Endothelial cell of umbilical vein (primary cell): Measurements from ENCODE around the gene TEDC1. TPM values are rescaled to one million over a fixed set of nuclear protein-coding genes. Genes with fewer than 3 reads are reported as not detected.

Source experiments
- BruUV-seq: library from RNA; stranded (reverse); fragments of 400-500 nt; replicated peaks from 2 replicates; lab custom pipeline; 2021; lab: Mats Ljungman, UMichigan
- CTCF ChIA-PET: fragments of 300-600, 350-600 bp; sonication (Branson Sonifier 250); formaldehyde crosslinking; loops from one replicate; lab custom pipeline; 2021; ENCODE audit warnings: antibody characterized with exemption, inconsistent platforms; lab: Charles Lee
- POLR2A ChIA-PET: fragments of 300-600, 350-600 bp; sonication (Branson Sonifier 250); formaldehyde crosslinking; loops from one replicate; lab custom pipeline; 2021; ENCODE audit warnings: antibody characterized with exemption, inconsistent platforms; lab: Charles Lee
- DNase-seq: peaks from one replicate; pipeline ENCODE4 v3.0.0-alpha.2; 2011; ENCODE audit warnings: low read depth, low spot score
- FAIRE-seq: peaks from 2 replicates; lab custom pipeline; 2011; peaks lifted over from hg19 to GRCh38; lab: Jason Lieb, UNC
- H2AFZ ChIP-seq: 2 replicates; pipeline ENCODE4 v1.6.0; 2012; ENCODE audit warnings: low read depth, low read length, control low read depth, inconsistent platforms
- H3K27ac ChIP-seq: 2 replicates; pipeline ENCODE4 v1.5.1; 2011; ENCODE audit warnings: low read depth, mild to moderate bottlenecking, control low read depth, low read length, moderate library complexity; ENCODE audit not compliant: insufficient read depth
- H3K27me3 ChIP-seq, 2 experiments: 2 replicates each; pipeline versions ENCODE4 v1.6.0 to v1.6.1; 2011; ENCODE audit warnings: low read length in 2 of 2, mixed read lengths in 1 of 2; ENCODE audit not compliant: control insufficient read depth in 2 of 2, insufficient read depth in 2 of 2
- H3K36me3 ChIP-seq, 2 experiments: 2 replicates in 1 of 2; 3 replicates in 1 of 2; pipeline ENCODE4 v1.5.1; 2011; ENCODE audit warnings: low read length in 2 of 2, mild to moderate bottlenecking in 1 of 2, moderate library complexity in 1 of 2; ENCODE audit not compliant: control insufficient read depth in 2 of 2, insufficient read depth in 2 of 2; ENCODE audit errors: extremely low read depth in 1 of 2
- H3K4me1 ChIP-seq: 3 replicates; pipeline ENCODE4 v1.5.1; 2011; ENCODE audit warnings: mild to moderate bottlenecking, low read length; ENCODE audit not compliant: control insufficient read depth, insufficient read depth; ENCODE audit errors: extremely low read depth
- H3K4me2 ChIP-seq: 2 replicates; pipeline ENCODE4 v1.6.1; 2011; ENCODE audit warnings: low read length, control low read depth, mixed read lengths; ENCODE audit not compliant: insufficient read depth
- H3K4me3 ChIP-seq, 3 experiments: fragments of 200-600 bp in 1 of 3; sonication (generic), shearing (Covaris generic) in 1 of 3; replicated peaks in 1 of 3; 2 replicates each; pipeline ENCODE4 v1.5.1; 2011 to 2016; ENCODE audit warnings: control low read depth in 3 of 3, low read length in 3 of 3, mild to moderate bottlenecking in 2 of 3, inconsistent platforms in 1 of 3, low read depth in 1 of 3, moderate library complexity in 1 of 3; ENCODE audit not compliant: insufficient read depth in 1 of 3
- H3K79me2 ChIP-seq: 2 replicates; pipeline ENCODE4 v1.6.0; 2012; ENCODE audit warnings: low read length, inconsistent platforms; ENCODE audit not compliant: control insufficient read depth, insufficient read depth
- H3K9ac ChIP-seq: replicated peaks from 2 replicates; pipeline ENCODE3; 2011; ENCODE audit warnings: low read length, control low read depth; ENCODE audit not compliant: insufficient read depth; ENCODE audit errors: extremely low read depth
- H3K9me1 ChIP-seq: replicated peaks from 3 replicates; pipeline ENCODE4 v1.6.0; 2011; ENCODE audit warnings: mild to moderate bottlenecking, low read length; ENCODE audit not compliant: control insufficient read depth, insufficient read depth; ENCODE audit errors: extremely low read depth
- H3K9me3 ChIP-seq: replicated peaks from 2 replicates; pipeline ENCODE4 v1.5.1; 2012; ENCODE audit warnings: low read length, inconsistent platforms; ENCODE audit not compliant: control insufficient read depth, insufficient read depth
- H4K20me1 ChIP-seq: replicated peaks from 2 replicates; pipeline ENCODE3; 2011; ENCODE audit warnings: mild to moderate bottlenecking, low read length; ENCODE audit not compliant: control insufficient read depth, insufficient read depth; ENCODE audit errors: extremely low read depth
- EZH2 ChIP-seq: IDR thresholded peaks from 2 replicates; pipeline ENCODE4 v1.6.1; 2012; ENCODE audit warnings: borderline replicate concordance, low read depth, mild to moderate bottlenecking, moderate library complexity, low read length, inconsistent platforms; ENCODE audit not compliant: severe bottlenecking
- FOS ChIP-seq: IDR thresholded peaks from 2 replicates; pipeline ENCODE4 v1.6.1; 2011; ENCODE audit warnings: mild to moderate bottlenecking, low read length, moderate library complexity, borderline replicate concordance; ENCODE audit not compliant: insufficient read depth
- GATA2 ChIP-seq: IDR thresholded peaks from 2 replicates; pipeline ENCODE4 v1.7.0; 2011; ENCODE audit warnings: low read depth, mild to moderate bottlenecking, moderate library complexity, mixed read lengths, low read length; ENCODE audit not compliant: insufficient read length, insufficient read depth
- JUN ChIP-seq: IDR thresholded peaks from 2 replicates; pipeline ENCODE4 v1.6.1; 2011; ENCODE audit warnings: borderline replicate concordance, low read depth; ENCODE audit not compliant: insufficient read length, insufficient read depth
- MYC ChIP-seq: IDR thresholded peaks from one replicate; pipeline ENCODE4 v1.6.1; 2011; ENCODE audit warnings: mild to moderate bottlenecking, low read depth, low read length
- POLR2A ChIP-seq: IDR thresholded peaks from 2 replicates; pipeline ENCODE4 v1.6.1; 2012; ENCODE audit warnings: low read depth, mild to moderate bottlenecking, control low read depth, low read length
- POLR2AphosphoS5 ChIP-seq: IDR thresholded peaks from 2 replicates; pipeline ENCODE4 v1.6.1; 2012; ENCODE audit warnings: low read depth, mild to moderate bottlenecking, control low read depth, low read length, moderate library complexity; ENCODE audit not compliant: insufficient read depth
- dilution Hi-C: fragments of 300-500 bp; cut with MboI; formaldehyde crosslinking; loops from one replicate; pipeline ENCODE4 v1.15.0; 2019; ENCODE audit warnings: low sequenced_read_pairs; ENCODE audit not compliant: extremely low pct_ligation_motif_present
- intact Hi-C: fragments of 100-400 bp; cut with micrococcal nuclease; formaldehyde crosslinking; loops from one replicate; pipeline ENCODE4 v1.10.0; 2022
- polyA plus RNA-seq, 4 experiments: library from polyadenylated mRNA; depleted of rRNA in 3 of 4; stranded (reverse) in 3 of 4; unstranded in 1 of 4; fragments of >200 nt; gene quantifications; 2 replicates each; pipeline versions ENCODE4 v1.2.1 to v1.2.3, GENCODE V29; 2011 to 2012; ENCODE audit warnings: missing spikeins in 1 of 4
- total RNA-seq: library from RNA; stranded (reverse); gene quantifications from 2 replicates; pipeline ENCODE4 v1.2.3, GENCODE V29; 2021
- TF ChIP-seq, protein P1 (sequence below): IDR thresholded peaks from 2 replicates; pipeline ENCODE4 v1.6.1; 2011; ENCODE audit not compliant: insufficient read depth, insufficient read length
- TF ChIP-seq, protein P2 (sequence below), 2 donors: IDR thresholded peaks; 1 replicate in 1 of 2; 2 replicates in 1 of 2; pipeline ENCODE4 v1.5.1; 2011; ENCODE audit warnings: low read length in 2 of 2, mild to moderate bottlenecking in 2 of 2, moderate library complexity in 2 of 2, control low read depth in 1 of 2, inconsistent platforms in 1 of 2, low read depth in 1 of 2; ENCODE audit not compliant: insufficient read depth in 1 of 2; ENCODE audit errors: extremely low read depth in 1 of 2

The TEDC1 gene
- total and polyA plus RNA-seq, 2 donors (not counting 3 experiments of a cell fraction or from before 2014, with no cell fraction given): 16.5 to 25.3 TPM

DNA sequence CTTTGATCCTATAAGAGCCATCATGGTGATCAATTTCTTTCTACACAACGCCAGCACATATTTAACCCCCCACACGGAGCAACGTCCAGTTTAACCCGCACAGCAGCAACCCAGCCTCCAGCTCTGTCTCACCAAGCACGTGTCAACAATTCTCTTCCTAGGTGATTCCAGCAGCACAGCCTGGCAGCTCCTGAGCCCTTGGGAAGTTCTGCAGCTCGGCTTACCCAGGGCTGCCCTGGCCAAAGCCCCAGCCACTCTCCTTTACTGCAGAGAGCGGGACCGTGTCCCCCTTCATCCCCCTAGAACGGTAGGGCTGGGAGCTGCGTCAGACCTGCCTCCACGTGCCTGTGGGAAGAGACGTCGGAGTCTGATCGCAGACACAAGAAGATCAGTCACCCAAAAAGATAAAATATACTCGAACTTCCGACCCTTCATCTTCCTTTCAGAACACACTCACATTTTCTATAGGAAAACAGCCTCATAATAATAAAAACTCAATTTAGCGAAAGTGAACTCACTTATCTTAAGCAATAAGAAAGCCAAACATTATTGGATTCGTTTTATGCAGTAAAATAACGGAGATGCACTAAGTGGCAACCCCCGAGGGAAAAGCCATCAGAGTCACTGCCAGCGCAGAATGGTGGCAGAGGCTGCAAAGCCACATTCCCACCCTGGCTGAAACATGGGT lies 42.9 kb downstream of the TEDC1 start:
- no peak overlapping the region for H3K4me3 ChIP-seq
- H4K20me1 ChIP-seq: no peaks in the 10 kb centered on the region
- H3K27ac ChIP-seq: no peak overlapping the region
- FAIRE-seq: no peak
- POLR2A ChIA-PET: no interaction called here
- no peak for DNase-seq
- no peaks in the 10 kb centered on the region for H3K9me3 ChIP-seq
- no peaks in the 10 kb centered on the region for H3K9me1 ChIP-seq
- H3K79me2 ChIP-seq: no peaks in the 10 kb centered on the region
- no peak overlapping the region for H3K4me2 ChIP-seq
- H3K4me1 ChIP-seq: peaks cover 2% of the 10 kb centered on the region
- no peaks in the 10 kb centered on the region for H3K36me3 ChIP-seq
- no peaks in the 10 kb centered on the region for H3K27me3 ChIP-seq
- no peak overlapping the region for H3K9ac ChIP-seq
- H2AFZ ChIP-seq: no peak overlapping the region
- intact Hi-C loops: no loop called here
- no peak for TF ChIP-seq GATA2
- TF ChIP-seq POLR2AphosphoS5: no peak
- no peak for TF ChIP-seq JUN
- TF ChIP-seq POLR2A: no peak
- TF ChIP-seq FOS: no peak
- TF ChIP-seq MYC: no peak
- no peak for TF ChIP-seq EZH2
- TF ChIP-seq, protein P1, sequence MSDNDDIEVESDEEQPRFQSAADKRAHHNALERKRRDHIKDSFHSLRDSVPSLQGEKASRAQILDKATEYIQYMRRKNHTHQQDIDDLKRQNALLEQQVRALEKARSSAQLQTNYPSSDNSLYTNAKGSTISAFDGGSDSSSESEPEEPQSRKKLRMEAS: no peak
- TF ChIP-seq, protein P2, sequence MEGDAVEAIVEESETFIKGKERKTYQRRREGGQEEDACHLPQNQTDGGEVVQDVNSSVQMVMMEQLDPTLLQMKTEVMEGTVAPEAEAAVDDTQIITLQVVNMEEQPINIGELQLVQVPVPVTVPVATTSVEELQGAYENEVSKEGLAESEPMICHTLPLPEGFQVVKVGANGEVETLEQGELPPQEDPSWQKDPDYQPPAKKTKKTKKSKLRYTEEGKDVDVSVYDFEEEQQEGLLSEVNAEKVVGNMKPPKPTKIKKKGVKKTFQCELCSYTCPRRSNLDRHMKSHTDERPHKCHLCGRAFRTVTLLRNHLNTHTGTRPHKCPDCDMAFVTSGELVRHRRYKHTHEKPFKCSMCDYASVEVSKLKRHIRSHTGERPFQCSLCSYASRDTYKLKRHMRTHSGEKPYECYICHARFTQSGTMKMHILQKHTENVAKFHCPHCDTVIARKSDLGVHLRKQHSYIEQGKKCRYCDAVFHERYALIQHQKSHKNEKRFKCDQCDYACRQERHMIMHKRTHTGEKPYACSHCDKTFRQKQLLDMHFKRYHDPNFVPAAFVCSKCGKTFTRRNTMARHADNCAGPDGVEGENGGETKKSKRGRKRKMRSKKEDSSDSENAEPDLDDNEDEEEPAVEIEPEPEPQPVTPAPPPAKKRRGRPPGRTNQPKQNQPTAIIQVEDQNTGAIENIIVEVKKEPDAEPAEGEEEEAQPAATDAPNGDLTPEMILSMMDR (IDR thresholded peaks at IDR 0.05; ENCODE audit: extremely low read depth in 1 of 2, insufficient read depth in 1 of 2, low read depth in 1 of 2, low read length in 2 of 2): no peak
- CTCF ChIA-PET: interaction anchor here (1.2 to 1.8 kb wide), 3 partner anchors 44 to 164 kb away, joined by 4 to 15 read pairs (median 4); no protein-coding TSS in a partner anchor
- no TSS peak for BruUV-seq
- dilution Hi-C loops: no loop called here
